SK-N-MC (cell line): ENCODE measurements around the gene CPZ.

Experiments
- DNase-seq: peaks from one replicate; pipeline ENCODE4 v3.0.0-alpha.2; 2011; ENCODE audit warnings: low read depth, low spot score
- H3K27ac ChIP-seq: fragments of 200-600 bp; sonication (generic); 2 replicates; pipeline ENCODE4 v1.5.1; 2016; ENCODE audit warnings: mixed run types
- H3K36me3 ChIP-seq: fragments of 200-600 bp; sonication (generic); 2 replicates; pipeline ENCODE4 v1.6.1; 2017; ENCODE audit warnings: antibody characterized with exemption, low read length, mixed read lengths; ENCODE audit not compliant: insufficient read depth
- H3K4me3 ChIP-seq: fragments of 200-600 bp; sonication (generic); 2 replicates; pipeline ENCODE4 v1.5.1; 2016
- H3K9ac ChIP-seq: fragments of 200-600 bp; sonication (generic); 2 replicates; pipeline ENCODE4 v1.8.0; 2017; ENCODE audit warnings: mixed run types, mixed read lengths; ENCODE audit not compliant: insufficient read length
- H3K9me3 ChIP-seq: fragments of 200-600 bp; sonication (generic); 2 replicates; pipeline ENCODE4 v1.6.1; 2017; ENCODE audit warnings: low read depth, mild to moderate bottlenecking, antibody characterized with exemption, low read length, moderate library complexity, mixed read lengths
- EZH2 ChIP-seq: fragments of 200-600 bp; sonication (generic); IDR thresholded peaks from one replicate; pipeline ENCODE4 v1.6.1; 2017; ENCODE audit warnings: antibody characterized with exemption
- FOXP2 ChIP-seq: optimal IDR thresholded peaks from 2 replicates; pipeline ENCODE3; 2011; ENCODE audit warnings: mild to moderate bottlenecking, moderate library complexity; ENCODE audit not compliant: insufficient read depth; ENCODE audit errors: extremely low read length, control extremely low read depth
- POLR2AphosphoS5 ChIP-seq: IDR thresholded peaks from 2 replicates; pipeline ENCODE4 v1.6.1; 2012; ENCODE audit warnings: mild to moderate bottlenecking, low read depth, low read length, borderline replicate concordance

CPZ gene

DNA sequence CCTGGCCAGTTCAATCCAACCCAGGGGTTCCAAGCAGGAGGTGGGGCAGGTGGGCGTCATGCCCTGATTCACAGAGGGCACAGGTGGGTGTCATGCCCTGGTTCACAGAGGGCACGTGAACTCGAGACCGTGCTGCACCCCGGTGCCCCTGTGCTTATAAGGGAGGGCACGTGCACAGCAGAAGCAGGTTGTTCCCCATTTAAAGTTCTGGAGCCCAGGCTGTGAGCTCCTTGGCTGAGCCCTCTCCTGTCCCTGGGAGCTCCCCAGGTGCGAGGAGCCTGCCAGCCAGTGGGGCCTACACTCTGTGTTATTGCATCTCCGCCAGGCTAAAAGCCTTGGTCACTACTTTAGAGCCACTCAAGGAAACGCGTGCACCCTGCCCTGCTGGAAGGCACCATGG, 3.2 kb upstream of the CPZ start:
- TF ChIP-seq POLR2AphosphoS5 (no peak), FOXP2 (no peak), EZH2 (no peak)
- Histone ChIP-seq H3K9ac (no peak overlapping the region), H3K4me3 (no peak overlapping the region), H3K27ac (no peak overlapping the region), H3K9me3 (no peaks in the 10 kb centered on the region), H3K36me3 (no peaks in the 10 kb centered on the region)
- DNase-seq = no peak

DNA sequence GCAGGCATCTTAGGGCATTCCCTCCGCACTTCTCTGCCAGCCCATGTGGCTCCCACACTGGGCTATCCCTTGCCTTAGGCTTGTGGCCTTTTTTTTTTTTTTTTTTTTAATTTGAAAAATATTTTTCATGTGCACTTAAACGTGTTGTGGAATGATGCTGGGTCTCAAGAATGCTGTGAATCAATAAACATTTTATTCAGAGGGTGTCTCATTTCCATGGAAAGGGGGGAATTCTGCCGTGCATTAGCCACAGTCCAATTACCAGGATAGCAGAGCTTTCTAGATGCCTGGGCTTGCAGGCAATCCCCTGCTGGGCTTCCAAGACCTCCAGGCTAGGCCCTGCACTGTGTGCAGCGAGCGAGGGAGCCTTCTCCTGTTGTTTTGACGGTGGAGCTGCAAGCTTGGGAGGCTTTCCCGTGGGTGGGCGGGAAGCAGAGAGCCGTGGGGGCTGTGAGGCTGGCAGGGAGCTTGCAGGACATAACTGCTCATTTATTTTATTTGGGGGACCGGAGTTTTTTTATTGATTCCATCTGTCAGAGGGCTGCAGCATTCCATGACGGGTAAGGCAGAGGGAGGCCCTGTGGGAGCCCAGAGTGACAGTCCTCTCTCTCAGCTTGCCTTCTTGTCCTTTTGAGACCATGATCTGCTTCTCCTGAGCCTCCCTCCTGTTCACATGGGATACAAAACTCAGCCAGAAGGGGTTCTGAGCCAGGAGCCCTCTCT, 2.6 kb upstream of the CPZ start:
- TF ChIP-seq POLR2AphosphoS5 (no peak), FOXP2 (no peak), EZH2 (no peak)

DNA sequence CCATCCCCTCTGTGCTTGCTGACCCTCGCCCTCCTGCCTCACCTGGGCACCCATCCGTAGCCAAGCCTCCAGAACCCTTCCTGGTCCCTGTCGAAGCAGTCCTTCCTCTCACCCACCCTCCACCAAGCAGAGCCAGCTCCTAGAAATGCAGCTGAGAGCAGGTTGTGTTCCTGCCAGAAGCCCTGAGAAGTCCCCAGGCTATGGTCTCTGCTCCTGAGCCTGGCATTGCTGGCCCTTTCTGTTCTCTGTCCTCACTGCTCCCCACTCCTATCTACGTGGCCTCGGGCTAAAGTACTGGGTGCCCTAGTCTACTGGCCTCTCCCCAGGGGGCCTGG, 2.1 kb upstream of the CPZ start:
- no peak for TF ChIP-seq EZH2
- no peak for TF ChIP-seq POLR2AphosphoS5
- no peak for TF ChIP-seq FOXP2
- Histone ChIP-seq H3K27ac (no peak overlapping the region), H3K9ac (no peak overlapping the region), H3K4me3 (no peak overlapping the region), H3K9me3 (no peaks in the 10 kb centered on the region), H3K36me3 (no peaks in the 10 kb centered on the region)
- DNase-seq = no peak

More for the DNA sequence above, 2.6 kb upstream of the CPZ start:
- no peak overlapping the region for H3K9ac ChIP-seq
- no peaks in the 10 kb centered on the region for H3K36me3 ChIP-seq
- H3K9me3 ChIP-seq = no peaks in the 10 kb centered on the region
- H3K4me3 ChIP-seq = no peak overlapping the region
- DNase-seq = no peak
- H3K27ac ChIP-seq = no peak overlapping the region

DNA sequence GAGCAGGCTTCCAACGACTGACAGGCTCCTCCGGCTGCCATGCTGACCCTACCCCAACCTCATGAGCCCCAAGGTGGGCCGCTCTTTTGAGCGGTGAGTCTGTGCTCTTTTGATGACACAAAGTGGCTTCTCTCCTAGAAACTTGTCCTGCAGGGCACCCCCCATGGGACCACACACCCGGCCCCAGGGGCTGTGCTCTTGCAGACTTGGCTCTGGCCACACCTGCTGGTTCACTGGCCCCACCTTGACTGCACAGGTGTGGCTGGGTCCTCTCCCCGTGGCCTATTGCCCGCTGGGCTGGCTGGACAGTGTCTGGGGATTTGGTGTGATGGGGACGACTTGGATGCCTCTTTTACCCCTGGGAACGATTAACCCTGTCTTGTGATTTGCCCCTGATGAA, 1.5 kb upstream of the CPZ start:
- no peak for DNase-seq
- Histone ChIP-seq H3K27ac (no peak overlapping the region), H3K4me3 (no peak overlapping the region), H3K9ac (no peak overlapping the region), H3K36me3 (no peaks in the 10 kb centered on the region), H3K9me3 (no peaks in the 10 kb centered on the region)
- TF ChIP-seq EZH2 = no peak
- no peak for TF ChIP-seq POLR2AphosphoS5
- no peak for TF ChIP-seq FOXP2

DNA sequence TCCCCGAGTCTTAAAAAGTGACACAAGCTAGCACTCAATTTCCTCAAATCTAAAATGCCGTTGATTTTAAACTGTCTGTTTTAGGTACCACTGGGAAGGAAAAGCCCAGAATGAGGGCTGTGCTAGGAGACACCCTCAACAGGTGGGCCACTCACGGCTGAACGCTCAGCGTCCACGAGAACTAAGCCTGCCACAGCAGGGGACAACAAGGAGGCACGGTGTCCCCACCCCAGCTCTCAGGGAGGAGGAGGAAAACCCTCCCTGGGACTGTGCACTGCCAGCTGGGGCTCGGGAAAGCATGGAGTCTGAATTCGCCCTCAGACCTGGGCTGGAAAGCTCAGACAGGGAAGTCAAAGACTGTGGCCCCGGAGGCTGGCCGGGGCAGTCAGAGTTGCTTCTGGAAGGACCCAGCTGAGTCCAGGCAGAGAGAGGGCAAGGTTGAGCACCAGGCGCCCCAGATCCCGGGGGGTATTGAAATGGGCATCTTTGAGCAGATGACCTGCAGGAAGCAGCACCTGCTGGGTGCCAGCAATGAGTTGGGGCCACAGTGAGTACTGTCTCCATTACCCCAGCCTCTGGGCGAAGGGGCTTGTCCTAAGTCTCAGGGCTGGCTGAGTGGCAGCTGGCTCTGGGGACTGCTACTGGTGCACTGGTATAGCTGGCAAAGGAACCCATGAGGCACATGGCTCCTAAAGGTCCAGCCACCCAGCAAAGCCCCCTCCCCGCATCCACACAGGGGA, 769 bp upstream of the CPZ start:
- TF ChIP-seq POLR2AphosphoS5 = no peak
- H3K9ac ChIP-seq = no peak overlapping the region
- no peaks in the 10 kb centered on the region for H3K36me3 ChIP-seq
- no peak overlapping the region for H3K27ac ChIP-seq
- DNase-seq = no peak
- H3K9me3 ChIP-seq = no peaks in the 10 kb centered on the region
- H3K4me3 ChIP-seq = no peak overlapping the region

DNA sequence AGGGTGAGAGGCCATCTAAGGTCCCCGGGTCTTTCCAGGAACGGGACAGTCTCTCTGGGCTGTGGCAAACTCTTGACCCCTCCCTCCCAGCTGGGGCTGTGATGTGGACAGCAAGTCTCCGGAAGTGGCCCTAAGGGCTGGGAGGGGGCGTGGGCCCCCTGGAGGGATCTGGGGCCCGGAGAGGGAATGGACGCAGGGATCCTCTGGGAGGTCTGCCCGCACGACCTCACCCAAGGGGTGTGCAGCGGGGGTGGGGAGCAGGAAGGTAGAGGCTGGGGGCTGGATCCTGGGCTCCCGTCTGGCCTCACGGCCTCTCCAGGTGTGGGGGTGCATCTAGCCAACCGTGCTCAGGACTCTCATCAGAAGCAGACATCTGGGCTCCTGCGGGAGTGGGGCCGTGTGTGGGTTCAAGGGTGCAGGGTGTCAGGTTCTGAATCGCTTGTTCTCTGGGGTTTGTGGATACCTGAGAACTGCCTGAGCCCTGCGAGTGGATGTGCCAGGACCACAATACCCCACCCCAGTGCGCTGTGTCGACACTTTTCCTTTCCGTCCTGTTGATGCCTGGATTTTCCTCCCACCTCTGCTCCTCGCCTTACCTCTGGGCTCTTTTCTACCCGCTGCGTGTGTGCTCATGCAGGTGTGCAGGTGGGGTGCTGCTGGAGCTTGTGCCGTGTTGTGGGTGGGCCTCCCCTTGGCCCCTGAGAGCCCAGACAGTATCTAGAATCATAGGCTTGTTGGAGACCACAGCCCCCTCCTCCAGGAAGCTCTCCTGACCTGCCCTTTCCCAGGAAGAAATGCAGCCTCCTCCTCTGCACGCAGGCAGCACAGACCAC, 915 bp downstream of the CPZ start:
- TF ChIP-seq POLR2AphosphoS5 = no peak
- TF ChIP-seq EZH2 = no peak
- no peak for TF ChIP-seq FOXP2
- Histone ChIP-seq H3K36me3 (no peaks in the 10 kb centered on the region), H3K9ac (no peak overlapping the region), H3K4me3 (no peak overlapping the region), H3K9me3 (no peaks in the 10 kb centered on the region), H3K27ac (no peak overlapping the region)
- DNase-seq = no peak

DNA sequence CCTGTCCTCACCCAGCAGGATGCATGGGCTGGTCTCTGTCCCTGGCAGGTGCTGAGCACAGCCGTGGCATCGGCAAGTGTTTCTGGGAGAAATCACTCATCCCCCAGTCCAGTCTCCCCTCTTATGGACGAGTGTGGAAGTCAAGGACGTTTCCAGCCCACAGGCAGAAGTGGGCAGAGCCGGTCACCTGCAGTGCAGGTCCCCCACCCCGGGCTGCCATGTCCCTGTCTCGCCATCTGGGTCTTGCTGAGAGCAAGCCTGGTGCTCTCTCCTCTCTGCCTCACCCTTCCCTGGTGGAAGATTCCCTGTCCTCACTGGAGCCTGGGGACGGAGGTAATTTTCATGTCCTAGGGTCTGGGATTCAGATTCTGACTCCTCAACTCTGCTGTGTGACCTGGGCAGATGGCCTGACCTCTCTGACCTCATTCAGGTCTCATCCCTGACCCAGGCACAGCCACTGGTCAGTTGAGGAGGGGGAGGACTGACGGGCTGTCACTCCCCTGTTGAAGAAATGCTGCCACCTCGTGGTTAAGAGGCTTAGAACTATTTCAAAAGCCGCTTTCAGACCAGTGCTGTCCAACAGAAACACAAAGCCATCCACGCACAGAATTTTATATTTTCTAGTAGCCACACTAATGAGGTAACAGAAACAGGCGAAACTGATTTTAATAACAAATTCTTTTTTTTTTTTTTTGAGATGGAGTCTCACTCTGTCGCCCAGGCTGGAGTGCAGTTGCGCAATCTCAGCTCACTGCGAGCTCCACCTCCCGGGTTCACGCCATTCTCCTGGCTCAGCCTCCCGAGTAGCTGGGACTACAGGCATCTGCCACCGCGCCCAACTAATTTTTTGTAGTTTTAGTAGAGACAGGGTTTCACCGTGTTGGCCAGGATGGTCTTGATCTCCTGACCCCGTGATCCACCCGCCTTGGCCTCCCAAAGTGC, 1.8 kb downstream of the CPZ start:
- TF ChIP-seq POLR2AphosphoS5 (no peak), FOXP2 (no peak), EZH2 (no peak)
- no peak overlapping the region for H3K9ac ChIP-seq
- no peaks in the 10 kb centered on the region for H3K9me3 ChIP-seq
- DNase-seq = no peak
- H3K4me3 ChIP-seq = no peak overlapping the region
- H3K36me3 ChIP-seq = no peaks in the 10 kb centered on the region
- no peak overlapping the region for H3K27ac ChIP-seq

DNA sequence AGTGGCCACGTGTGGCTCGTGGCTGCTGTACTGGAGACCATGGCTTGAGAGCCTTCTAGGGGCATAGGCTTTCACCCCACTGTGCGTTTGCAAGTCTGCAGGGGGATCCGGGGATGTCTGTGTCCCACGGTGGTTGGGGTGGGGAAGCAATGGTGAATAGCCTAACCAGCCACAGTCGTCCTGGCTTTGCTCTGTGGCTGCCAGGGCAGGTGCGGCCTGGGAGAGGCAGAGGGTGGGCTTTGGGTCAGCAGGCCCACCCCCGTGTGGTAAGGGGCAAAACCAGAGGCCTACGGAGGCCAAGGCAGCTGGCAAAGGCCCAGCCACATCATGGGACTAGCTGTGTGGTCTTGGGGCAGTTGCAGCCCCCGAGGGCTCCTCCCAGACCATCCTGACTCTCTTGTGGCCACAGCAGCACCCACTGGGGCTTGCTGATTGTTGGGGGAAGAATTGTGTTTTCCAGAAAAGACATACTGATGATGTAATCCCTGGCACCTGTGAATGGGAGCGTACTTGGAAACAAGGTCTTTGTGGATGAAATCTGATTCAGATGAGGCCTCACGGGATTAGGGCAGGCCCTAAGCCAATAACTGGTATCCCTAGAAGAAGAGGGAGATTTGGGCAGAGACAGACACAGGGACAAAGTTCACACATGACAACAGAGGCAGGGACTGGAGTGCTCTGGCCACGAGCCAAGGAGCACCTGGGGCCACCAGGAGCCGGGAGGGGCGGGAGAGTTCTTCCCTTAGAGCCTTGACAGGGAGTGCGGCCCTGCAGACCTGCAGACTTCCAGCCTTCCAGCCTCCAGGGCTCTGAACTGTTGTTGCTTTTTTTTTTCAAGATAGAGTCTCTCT, 2.9 kb downstream of the CPZ start:
- Histone ChIP-seq H3K36me3 (no peaks in the 10 kb centered on the region), H3K4me3 (no peak overlapping the region), H3K9ac (no peak overlapping the region), H3K27ac (no peak overlapping the region), H3K9me3 (no peaks in the 10 kb centered on the region)
- TF ChIP-seq FOXP2 (no peak), POLR2AphosphoS5 (no peak), EZH2 (no peak)
- no peak for DNase-seq
